Measurements from ENCODE around the gene BTNL8. TPM values are rescaled to one million over a fixed set of nuclear protein-coding genes. Genes with fewer than 3 reads are reported as not detected.

Gene BTNL8
- total RNA-seq, 1 donor from 2014 or later, result not detected

- Mint-ChIP-seq H3K27ac (ENCODE audit: unreplicated experiment) (no peak overlapping the region), H3K27me3 (ENCODE audit: unreplicated experiment) (no peaks in the 10 kb centered on the region), H3K9me3 (ENCODE audit: unreplicated experiment) (no peaks in the 10 kb centered on the region), H3K4me3 (ENCODE audit: unreplicated experiment) (no peak overlapping the region), H3K4me1 (ENCODE audit: unreplicated experiment) (no peaks in the 10 kb centered on the region), H3K36me3 (ENCODE audit: unreplicated experiment) (no peaks in the 10 kb centered on the region)
- DNase-seq (ENCODE audit: extremely low spot score, unreplicated experiment), result no peak
- TF ChIP-seq CTCF (IDR thresholded peaks at IDR 0.05), result no peak
Measured at GRCh38 chr5:180974612-180975315, 75.8 kb downstream of the BTNL8 start.

GRCh38 chr5:180975338-180975737, 76.4 kb downstream of the BTNL8 start:
- Mint-ChIP-seq H3K27ac (ENCODE audit: unreplicated experiment) (no peak overlapping the region), H3K9me3 (ENCODE audit: unreplicated experiment) (no peaks in the 10 kb centered on the region), H3K36me3 (ENCODE audit: unreplicated experiment) (no peaks in the 10 kb centered on the region), H3K4me3 (ENCODE audit: unreplicated experiment) (no peak overlapping the region), H3K27me3 (ENCODE audit: unreplicated experiment) (no peaks in the 10 kb centered on the region), H3K4me1 (ENCODE audit: unreplicated experiment) (no peaks in the 10 kb centered on the region)
- no peak for DNase-seq (ENCODE audit: extremely low spot score, unreplicated experiment)
- TF ChIP-seq CTCF (IDR thresholded peaks at IDR 0.05), result no peak

GRCh38 chr5:180976518-180976917, 77.6 kb downstream of the BTNL8 start:
- H3K4me3 Mint-ChIP-seq (ENCODE audit: unreplicated experiment), result no peak overlapping the region
- H3K9me3 Mint-ChIP-seq (ENCODE audit: unreplicated experiment), result no peaks in the 10 kb centered on the region
- H3K36me3 Mint-ChIP-seq (ENCODE audit: unreplicated experiment), result no peaks in the 10 kb centered on the region
- no peak overlapping the region for H3K27ac Mint-ChIP-seq (ENCODE audit: unreplicated experiment)
- H3K4me1 Mint-ChIP-seq (ENCODE audit: unreplicated experiment), result no peaks in the 10 kb centered on the region
- DNase-seq (ENCODE audit: extremely low spot score, unreplicated experiment), result no peak
- TF ChIP-seq CTCF (IDR thresholded peaks at IDR 0.05), result no peak
- H3K27me3 Mint-ChIP-seq (ENCODE audit: unreplicated experiment), result peaks cover 3% of the 10 kb centered on the region

GRCh38 chr5:180977852-180978251, 78.9 kb downstream of the BTNL8 start:
- Mint-ChIP-seq H3K4me3 (ENCODE audit: unreplicated experiment) (no peak overlapping the region), H3K27ac (ENCODE audit: unreplicated experiment) (no peak overlapping the region), H3K4me1 (ENCODE audit: unreplicated experiment) (no peaks in the 10 kb centered on the region), H3K36me3 (ENCODE audit: unreplicated experiment) (no peaks in the 10 kb centered on the region), H3K9me3 (ENCODE audit: unreplicated experiment) (no peaks in the 10 kb centered on the region), H3K27me3 (ENCODE audit: unreplicated experiment) (peaks cover 3% of the 10 kb centered on the region)
- TF ChIP-seq CTCF (IDR thresholded peaks at IDR 0.05), result no peak
- no peak for DNase-seq (ENCODE audit: extremely low spot score, unreplicated experiment)

- H3K27me3 Mint-ChIP-seq (ENCODE audit: unreplicated experiment), result peaks cover 3% of the 10 kb centered on the region
- TF ChIP-seq CTCF (IDR thresholded peaks at IDR 0.05), result no peak
Measured at GRCh38 chr5:180982008-180982741, 83.2 kb downstream of the BTNL8 start.

More at GRCh38 chr5:180982008-180982741, 83.2 kb downstream of the BTNL8 start:
- no peak overlapping the region for H3K27ac Mint-ChIP-seq (ENCODE audit: unreplicated experiment)
- H3K36me3 Mint-ChIP-seq (ENCODE audit: unreplicated experiment), result no peaks in the 10 kb centered on the region
- no peak for DNase-seq (ENCODE audit: extremely low spot score, unreplicated experiment)
- no peaks in the 10 kb centered on the region for H3K4me1 Mint-ChIP-seq (ENCODE audit: unreplicated experiment)
- no peak overlapping the region for H3K4me3 Mint-ChIP-seq (ENCODE audit: unreplicated experiment)
- H3K9me3 Mint-ChIP-seq (ENCODE audit: unreplicated experiment), result no peaks in the 10 kb centered on the region
